PC-9 (cell line): ENCODE data around the gene SORBS2. TPM values are rescaled to one million over a fixed set of nuclear protein-coding genes. Genes with fewer than 3 reads are reported as not detected.

Experiments used
- BruUV-seq: library from RNA; stranded (reverse); fragments of 400-500 nt; replicated peaks from 2 replicates; lab custom pipeline; 2021; lab: Mats Ljungman, UMichigan
- CTCF ChIA-PET: fragments of 300-600 bp; sonication (Branson Sonifier 250); formaldehyde crosslinking; loops from one replicate; lab custom pipeline; 2022; ENCODE audit warnings: antibody characterized with exemption; lab: Charles Lee
- POLR2A ChIA-PET: fragments of 300-600 bp; sonication (Branson Sonifier 250); formaldehyde crosslinking; loops from one replicate; lab custom pipeline; 2022; ENCODE audit warnings: antibody characterized with exemption; ENCODE audit not compliant: unreplicated experiment; lab: Charles Lee
- DNase-seq, 2 experiments: peaks; one replicate each; pipeline versions ENCODE4 v3.0.0 to v3.0.0-alpha.2; 2015 to 2022; ENCODE audit warnings: mixed read lengths in 1 of 2
- H2AFZ ChIP-seq: fragments of 200-600 bp; sonication (generic); 2 replicates; pipeline ENCODE4 v1.8.1; 2017; ENCODE audit warnings: antibody characterized with exemption
- H3F3A ChIP-seq: fragments of 200-600 bp; sonication (generic); 2 replicates; pipeline ENCODE4 v1.8.1; 2017; ENCODE audit warnings: antibody characterized with exemption, mild to moderate bottlenecking, low read depth; ENCODE audit not compliant: insufficient read depth
- H3K27ac ChIP-seq: fragments of 200-600 bp; sonication (generic); 2 replicates; pipeline ENCODE4 v1.6.1; 2016; ENCODE audit warnings: mixed run types
- H3K27me3 ChIP-seq: fragments of 200-600 bp; sonication (generic); 2 replicates; pipeline ENCODE4 v1.6.1; 2016; ENCODE audit warnings: low read depth, mixed run types; ENCODE audit not compliant: insufficient read depth
- H3K36me3 ChIP-seq: fragments of 200-600 bp; sonication (generic); 2 replicates; pipeline ENCODE4 v1.6.1; 2016; ENCODE audit warnings: low read depth, mixed run types
- H3K4me1 ChIP-seq: fragments of 200-600 bp; sonication (generic); replicated peaks from 2 replicates; pipeline ENCODE4 v1.6.1; 2016; ENCODE audit warnings: mixed run types; ENCODE audit not compliant: insufficient read depth
- H3K4me2 ChIP-seq: fragments of 200-600 bp; sonication (generic); 2 replicates; pipeline ENCODE4 v1.6.1; 2017; ENCODE audit warnings: mixed run types
- H3K4me3 ChIP-seq: fragments of 200-600 bp; sonication (generic); 2 replicates; pipeline ENCODE4 v1.6.1; 2016; ENCODE audit warnings: mixed run types
- H3K79me2 ChIP-seq: fragments of 200-600 bp; sonication (generic); 2 replicates; pipeline ENCODE4 v1.6.1; 2017; ENCODE audit warnings: low read depth, mixed run types
- H3K9me2 ChIP-seq: fragments of 200-600 bp; sonication (generic); 2 replicates; pipeline ENCODE4 v1.8.1; 2017; ENCODE audit warnings: mild to moderate bottlenecking; ENCODE audit not compliant: insufficient read depth
- H3K9me3 ChIP-seq: fragments of 200-600 bp; sonication (generic); 2 replicates; pipeline ENCODE4 v1.8.1; 2016; ENCODE audit warnings: low read depth; ENCODE audit not compliant: insufficient read depth
- H4K20me1 ChIP-seq: fragments of 200-600 bp; sonication (generic); 2 replicates; pipeline ENCODE4 v1.8.1; 2017; ENCODE audit not compliant: insufficient read depth
- CTCF ChIP-seq: fragments of 200-600 bp; sonication (generic); conservative IDR thresholded peaks from 2 replicates; pipeline ENCODE4 v1.6.1; 2017; ENCODE audit warnings: mixed run types, antibody characterized with exemption, mild to moderate bottlenecking, moderate library complexity
- EZH2 ChIP-seq: fragments of 200-600 bp; sonication (generic); IDR thresholded peaks from 2 replicates; pipeline ENCODE4 v1.8.0; 2017; ENCODE audit warnings: antibody characterized with exemption, low read depth
- intact Hi-C: fragments of 100-400 bp; cut with micrococcal nuclease; formaldehyde crosslinking; loops from one replicate; pipeline ENCODE4 v1.10.0; 2022; ENCODE audit not compliant: unreplicated experiment
- total RNA-seq: library from RNA; stranded (reverse); gene quantifications from 2 replicates; pipeline ENCODE4 v1.2.3, GENCODE V29; 2021

The SORBS2 gene
- total RNA-seq, 1 experiment from 2014 or later = 16.4 TPM

GRCh38 chr4:185745891-185746290, 66.1 kb downstream of the SORBS2 start:
- Histone ChIP-seq H3K27ac (no peak overlapping the region), H3K9me2 (no peaks in the 10 kb centered on the region), H3K4me2 (no peak overlapping the region), H3K79me2 (no peaks in the 10 kb centered on the region), H3K36me3 (no peaks in the 10 kb centered on the region), H4K20me1 (no peaks in the 10 kb centered on the region), H3K4me3 (no peak overlapping the region), H3K9me3 (no peaks in the 10 kb centered on the region), H3K27me3 (no peaks in the 10 kb centered on the region), H3K4me1 (peaks cover 16% of the 10 kb centered on the region), H2AFZ (no peak overlapping the region), H3F3A (no peaks in the 10 kb centered on the region)
- ChIA-PET CTCF (no interaction called here), POLR2A (no interaction called here)
- intact Hi-C loops = no loop called here
- no TSS peak for BruUV-seq
- TF ChIP-seq CTCF (no peak), EZH2 (no peak)
- DNase-seq = no peak

- DNase-seq = no peak
- Histone ChIP-seq H3K79me2 (no peaks in the 10 kb centered on the region), H3K9me2 (no peaks in the 10 kb centered on the region), H3K9me3 (no peaks in the 10 kb centered on the region), H3K4me1 (peaks cover 16% of the 10 kb centered on the region), H3F3A (no peaks in the 10 kb centered on the region), H4K20me1 (no peaks in the 10 kb centered on the region), H3K36me3 (no peaks in the 10 kb centered on the region), H3K27me3 (no peaks in the 10 kb centered on the region), H3K4me3 (no peak overlapping the region), H3K4me2 (no peak overlapping the region), H3K27ac (no peak overlapping the region), H2AFZ (no peak overlapping the region)
- intact Hi-C loops = no loop called here
- TF ChIP-seq EZH2 (no peak), CTCF (no peak)
- ChIA-PET POLR2A (no interaction called here), CTCF (no interaction called here)
- no TSS peak for BruUV-seq
These were observed 67.0 kb downstream of the SORBS2 start for GRCh38 chr4:185744946-185745345.

- Histone ChIP-seq H3K9me3 (no peaks in the 10 kb centered on the region), H3K36me3 (no peaks in the 10 kb centered on the region), H2AFZ (no peak overlapping the region), H3K4me2 (no peak overlapping the region), H3K4me1 (peaks cover 16% of the 10 kb centered on the region), H3K27ac (no peak overlapping the region), H3F3A (no peaks in the 10 kb centered on the region), H4K20me1 (no peaks in the 10 kb centered on the region), H3K27me3 (no peaks in the 10 kb centered on the region), H3K9me2 (no peaks in the 10 kb centered on the region), H3K4me3 (no peak overlapping the region), H3K79me2 (no peaks in the 10 kb centered on the region)
- ChIA-PET POLR2A (no interaction called here), CTCF (no interaction called here)
- DNase-seq = no peak
- no TSS peak for BruUV-seq
- intact Hi-C loops = no loop called here
- TF ChIP-seq EZH2 (no peak), CTCF (no peak)
These were observed 67.5 kb downstream of the SORBS2 start for GRCh38 chr4:185744488-185744862.
